Left forelimb (tissue), 1 donor: ENCODE measurements around the gene FGR.

Experiments used
- DNase-seq: peaks from one replicate; pipeline ENCODE4 v3.0.0-alpha.2; 2018; ENCODE audit warnings: low spot score

FGR gene

GRCh38 chr1:27566462-27567145 lies 68.4 kb downstream of the FGR start:
- DNase-seq, result no peak

- DNase-seq, result no peak
These were observed 70.0 kb downstream of the FGR start for GRCh38 chr1:27564710-27565649.

- DNase-seq, result no peak
These were observed 71.2 kb downstream of the FGR start for GRCh38 chr1:27563591-27564471.

- DNase-seq, result no peak
These were observed 71.7 kb downstream of the FGR start for GRCh38 chr1:27563341-27563590.

- DNase-seq, result no peak
These were observed 72.2 kb downstream of the FGR start for GRCh38 chr1:27562534-27563340.
